ENCODE measurements around the gene TRAF3IP3. TPM values are rescaled to one million over a fixed set of nuclear protein-coding genes. Genes with fewer than 3 reads are reported as not detected.

The TRAF3IP3 gene
- total and polyA plus RNA-seq, 2 donors (not counting 1 experiment from before 2014, with no cell fraction given) = 262 to 344 TPM

GRCh38 chr1:209831615-209832014, 75.8 kb downstream of the TRAF3IP3 start:
- H3K4me3 ChIP-seq (ENCODE audit: control extremely low read depth in 1 of 5, extremely low read depth in 1 of 5, insufficient read depth in 1 of 5, low read depth in 2 of 5, low read length in 4 of 5) = no peak overlapping the region
- WGBS (ENCODE audit: insufficient coverage) = no CpG with 5 or more reads among the region's 1 CpG
- peaks cover 15 to 23% of the 10 kb centered on the region in 2 donors for H3K4me1 ChIP-seq (ENCODE audit: control insufficient read depth in 2 of 2, insufficient read depth in 2 of 2, low read length in 2 of 2)
- no peak overlapping the region for H3K4me2 ChIP-seq (replicated peaks; ENCODE audit: low read depth, low read length, poor library complexity, severe bottlenecking)
- H3K27ac ChIP-seq (ENCODE audit: low read length in 2 of 2) = no peak overlapping the region
- Mint-ChIP-seq H3K9me3 (ENCODE audit: insufficient read depth) (no peaks in the 10 kb centered on the region), H3K27ac (no peak overlapping the region), H3K4me3 (no peak overlapping the region), H3K27me3 (no peaks in the 10 kb centered on the region), H3K4me1 (peaks cover 22% of the 10 kb centered on the region)
- H3K9ac ChIP-seq (ENCODE audit: low read length) = no peak overlapping the region
- peaks cover 13% of the 10 kb centered on the region for H4K20me1 ChIP-seq (ENCODE audit: control insufficient read depth, insufficient read depth, low read length, poor library complexity, severe bottlenecking)
- intact Hi-C loops (cut with micrococcal nuclease) = no loop called here
- peaks cover 30% of the 10 kb centered on the region for H3K79me2 ChIP-seq (ENCODE audit: control insufficient read depth, insufficient read depth, low read length)
- no peaks in the 10 kb centered on the region for H3K9me3 ChIP-seq (ENCODE audit: control extremely low read depth in 1 of 3, control insufficient read depth in 2 of 3, insufficient read depth in 1 of 3, low read length in 2 of 3)
- no peaks in the 10 kb centered on the region for H3K27me3 ChIP-seq (replicated peaks in 1 of 4; ENCODE audit: control extremely low read depth in 1 of 4, control insufficient read depth in 3 of 4, insufficient read depth in 4 of 4, low read length in 3 of 4)
- TF ChIP-seq CTCF (IDR thresholded peaks at IDR 0.05) (no peak), EZH2 (IDR thresholded peaks at IDR 0.05; ENCODE audit: borderline replicate concordance, insufficient read depth, low read depth, low read length, poor library complexity, severe bottlenecking) (no peak)
- CTCF ChIA-PET = interaction anchor here (1.1 to 1.5 kb wide), 3 partner anchors 9 to 84 kb away, joined by 3 to 4 read pairs (median 3); no protein-coding TSS in a partner anchor
- H3K36me3 ChIP-seq (replicated peaks in 1 of 2; ENCODE audit: control extremely low read depth in 1 of 2, control insufficient read depth in 1 of 2, extremely low read depth in 1 of 2, insufficient read depth in 2 of 2, low read length in 1 of 2) = peaks cover 13 to 68% of the 10 kb centered on the region in 2 experiments
- no peak for DNase-seq
- H2AFZ ChIP-seq (ENCODE audit: insufficient read depth, low read depth, low read length, poor library complexity, severe bottlenecking) = no peak overlapping the region
- POLR2A ChIA-PET = no interaction called here
- ATAC-seq (ENCODE audit: low read depth) = no peak

Other genes starting within 250 kb of the TRAF3IP3 start
- gene CAMK1G, start 172.3 kb upstream of the TRAF3IP3 start, total RNA-seq = not detected in 2 replicates
- not detected in 2 replicates for gene CAMK1G, start 172.3 kb upstream of the TRAF3IP3 start, polyA plus RNA-seq
- 0.37 TPM in 1 of 2 replicates, not detected in the other for gene LAMB3, start 103.6 kb upstream of the TRAF3IP3 start, total RNA-seq
- gene LAMB3, start 103.6 kb upstream of the TRAF3IP3 start, polyA plus RNA-seq = 0.03 and 0.33 TPM in 2 replicates
- gene G0S2, start 80.6 kb upstream of the TRAF3IP3 start, total RNA-seq = not detected in 2 replicates
- gene G0S2, start 80.6 kb upstream of the TRAF3IP3 start, polyA plus RNA-seq = 6.2 and 9.4 TPM in 2 replicates
- not detected in 2 replicates for gene HSD11B1, start 51.2 kb upstream of the TRAF3IP3 start, total RNA-seq
- not detected in 2 replicates for gene HSD11B1, start 51.2 kb upstream of the TRAF3IP3 start, polyA plus RNA-seq
- gene C1orf74, start 28.5 kb downstream of the TRAF3IP3 start, total RNA-seq = 3.4 and 4.1 TPM in 2 replicates
- 0.49 and 0.76 TPM in 2 replicates for gene C1orf74, start 28.5 kb downstream of the TRAF3IP3 start, polyA plus RNA-seq
- 0.95 and 1.1 TPM in 2 replicates for gene IRF6, start 50.1 kb downstream of the TRAF3IP3 start, total RNA-seq
- 0.18 and 0.46 TPM in 2 replicates for gene IRF6, start 50.1 kb downstream of the TRAF3IP3 start, polyA plus RNA-seq
- 16.6 and 17.1 TPM in 2 replicates for gene UTP25, start 71.9 kb downstream of the TRAF3IP3 start, total RNA-seq
- 4.7 and 6.2 TPM in 2 replicates for gene UTP25, start 71.9 kb downstream of the TRAF3IP3 start, polyA plus RNA-seq
- not detected in 2 replicates for gene SYT14, start 182.2 kb downstream of the TRAF3IP3 start, total RNA-seq
- not detected in 2 replicates for gene SYT14, start 182.2 kb downstream of the TRAF3IP3 start, polyA plus RNA-seq